HepG2 (cell line): ENCODE results near the gene ETHE1. TPM values are rescaled to one million over a fixed set of nuclear protein-coding genes. Genes with fewer than 3 reads are reported as not detected.

ENCODE experiments used
- ATAC-seq: fragments of 200-7000 bp; cut with Tn5 transposase; 3 replicates; pipeline ENCODE4 v1.9.1; 2020; ENCODE audit warnings: mild to moderate bottlenecking, moderate library complexity
- BruUV-seq: library from RNA; stranded (reverse); fragments of 400-500 nt; replicated peaks from 2 replicates; lab custom pipeline; 2021; lab: Mats Ljungman, UMichigan
- CTCF ChIA-PET: fragments of 300-600 bp; formaldehyde crosslinking; extraction: SDS; loops from one replicate; lab custom pipeline; 2021; ENCODE audit warnings: low total read pairs, inconsistent platforms, low intra/inter-chr PET ratio; lab: Yijun Ruan, JAX
- POLR2A ChIA-PET: fragments of 350-600 bp; sonication (Branson Sonifier 250); formaldehyde crosslinking; loops from one replicate; lab custom pipeline; 2020; ENCODE audit warnings: antibody characterized with exemption, inconsistent platforms; lab: Yijun Ruan, JAX
- DNase-seq: peaks from one replicate; pipeline ENCODE4 v3.0.0-alpha.2; 2015; ENCODE audit warnings: low spot score
- FAIRE-seq: peaks from 3 replicates; lab custom pipeline; 2011; peaks lifted over from hg19 to GRCh38; lab: Jason Lieb, UNC
- H2AFZ ChIP-seq: one replicate; pipeline ENCODE4 v1.6.1; 2011; ENCODE audit warnings: low read length, inconsistent platforms
- H3K27ac ChIP-seq: fragments of 300-600 bp; 3 replicates; pipeline ENCODE4 v1.8.0; 2011; ENCODE audit warnings: mixed run types, mild to moderate bottlenecking, mixed read lengths, low read length, inconsistent platforms; ENCODE audit not compliant: insufficient read depth; ENCODE audit errors: extremely low read length
- H3K27me3 ChIP-seq, 2 experiments: fragments of 200-600 bp in 1 of 2; 2 replicates in 1 of 2; 3 replicates in 1 of 2; pipeline versions ENCODE4 v1.6.0 to v1.8.0; 2011; ENCODE audit warnings: low read length in 2 of 2, mild to moderate bottlenecking in 2 of 2, moderate library complexity in 2 of 2, inconsistent platforms in 1 of 2; ENCODE audit not compliant: insufficient read depth in 2 of 2, control insufficient read depth in 1 of 2
- H3K36me3 ChIP-seq, 2 experiments: fragments of 200-600 bp in 1 of 2; replicated peaks in 1 of 2; 2 replicates in 1 of 2; 3 replicates in 1 of 2; pipeline versions ENCODE4 v1.5.1 to v1.8.0; 2011; ENCODE audit warnings: low read length in 2 of 2, inconsistent platforms in 1 of 2; ENCODE audit not compliant: insufficient read depth in 2 of 2, control insufficient read depth in 1 of 2
- H3K4me1 ChIP-seq: 2 replicates; pipeline ENCODE4 v1.5.1; 2012; ENCODE audit warnings: low read length, inconsistent platforms; ENCODE audit not compliant: insufficient read depth
- H3K4me2 ChIP-seq: 2 replicates; pipeline ENCODE4 v1.6.0; 2011; ENCODE audit warnings: low read depth, low read length, inconsistent platforms
- H3K4me3 ChIP-seq, 3 experiments: fragments of 200-600 bp in 1 of 3; sonication (generic), shearing (Covaris generic) in 1 of 3; replicated peaks in 1 of 3; 2 replicates each; pipeline ENCODE4 v1.5.1; 2011 to 2016; ENCODE audit warnings: low read length in 3 of 3, inconsistent platforms in 2 of 3, low read depth in 2 of 3, mild to moderate bottlenecking in 2 of 3, control low read depth in 1 of 3, mixed read lengths in 1 of 3; ENCODE audit not compliant: insufficient read depth in 1 of 3
- H3K79me2 ChIP-seq: one replicate; pipeline ENCODE4 v1.6.1; 2011; ENCODE audit warnings: low read length, inconsistent platforms; ENCODE audit not compliant: insufficient read depth
- H3K9ac ChIP-seq: 2 replicates; pipeline ENCODE4 v1.6.0; 2011; ENCODE audit warnings: mild to moderate bottlenecking, low read depth, low read length, inconsistent platforms; ENCODE audit not compliant: insufficient read depth
- H3K9me3 ChIP-seq: 2 replicates; pipeline ENCODE4 v1.5.1; 2012; ENCODE audit warnings: mild to moderate bottlenecking, low read length
- H4K20me1 ChIP-seq: 2 replicates; pipeline ENCODE4 v1.6.0; 2011; ENCODE audit warnings: inconsistent platforms, mild to moderate bottlenecking, low read length, moderate library complexity; ENCODE audit not compliant: insufficient read depth
- AGO2 ChIP-seq: fragments of 200-400 bp; formaldehyde crosslinking; optimal IDR thresholded peaks from 2 replicates; pipeline ENCODE3; 2017; ENCODE audit warnings: mild to moderate bottlenecking, low read depth, low read length, moderate library complexity
- HNRNPK ChIP-seq: fragments of 200-400 bp; formaldehyde crosslinking; IDR thresholded peaks from 2 replicates; pipeline ENCODE4 v1.6.1; 2018; ENCODE audit warnings: low read length, low read depth, moderate library complexity, mild to moderate bottlenecking; ENCODE audit not compliant: poor library complexity, severe bottlenecking
- HNRNPL ChIP-seq: fragments of 200-400 bp; formaldehyde crosslinking; IDR thresholded peaks from 2 replicates; pipeline ENCODE4 v1.6.1; 2017; ENCODE audit warnings: mild to moderate bottlenecking, low read depth, low read length
- MAFK ChIP-seq, 2 experiments: IDR thresholded peaks in 1 of 2; conservative IDR thresholded peaks in 1 of 2; 2 replicates each; pipeline ENCODE4 v1.6.1; 2011; ENCODE audit warnings: improper control_type of control experiment in 2 of 2, low read length in 2 of 2
- MYC ChIP-seq: sonication (generic); formaldehyde crosslinking; IDR thresholded peaks from 2 replicates; pipeline ENCODE4 v1.9.0; 2021; ENCODE audit warnings: missing genetic modification reagents, borderline replicate concordance
- PAWR ChIP-seq: sonication (generic); formaldehyde crosslinking; IDR thresholded peaks from 2 replicates; pipeline ENCODE4 v1.4.0; 2020; ENCODE audit warnings: missing genetic modification reagents, mild to moderate bottlenecking, borderline replicate concordance
- RAD21 ChIP-seq: fragments of 450-650 bp; formaldehyde crosslinking; IDR thresholded peaks from 2 replicates; pipeline ENCODE4 v1.5.0; 2020; ENCODE audit warnings: mild to moderate bottlenecking
- STAG1 ChIP-seq: sonication (generic); formaldehyde crosslinking; IDR thresholded peaks from 2 replicates; pipeline ENCODE4 v1.4.0; 2020; ENCODE audit warnings: missing genetic modification reagents
- XRCC5 ChIP-seq: fragments of 200-400 bp; formaldehyde crosslinking; optimal IDR thresholded peaks from 2 replicates; pipeline ENCODE3; 2017; ENCODE audit warnings: mild to moderate bottlenecking, low read length
- ZC3H4 ChIP-seq: sonication (generic); formaldehyde crosslinking; IDR thresholded peaks from 2 replicates; pipeline ENCODE4 v1.4.0; 2020; ENCODE audit warnings: missing genetic modification reagents, borderline replicate concordance
- ZMAT3 ChIP-seq: sonication (generic); formaldehyde crosslinking; conservative IDR thresholded peaks from 2 replicates; pipeline ENCODE4 v1.7.0; 2021; ENCODE audit warnings: missing genetic modification reagents
- ZMYM4 ChIP-seq: sonication (generic); formaldehyde crosslinking; IDR thresholded peaks from 2 replicates; pipeline ENCODE4 v1.8.1; 2023; ENCODE audit warnings: mild to moderate bottlenecking, missing genetic modification reagents
- ZNF547 ChIP-seq: sonication (generic); formaldehyde crosslinking; IDR thresholded peaks from 2 replicates; pipeline ENCODE4 v1.5.1; 2020; ENCODE audit warnings: mild to moderate bottlenecking, missing genetic modification reagents
- ZNF550 ChIP-seq: sonication (generic); formaldehyde crosslinking; IDR thresholded peaks from 2 replicates; pipeline ENCODE4 v1.4.0; 2020; ENCODE audit warnings: mild to moderate bottlenecking, missing genetic modification reagents, borderline replicate concordance
- WGBS: methylation state at CpG from one replicate; pipeline ENCODE4 v1.1.6; 2017; ENCODE audit warnings: low lambda C conversion rate; 5-methylcytosine and 5-hydroxymethylcytosine counted together
- in situ Hi-C: cut with HindIII; loops from 2 replicates; pipeline ENCODE4 v1.10.0; 2017; ENCODE audit warnings: low pct_unique_long_range_greater_than_20kb; ENCODE audit not compliant: extremely low pct_ligation_motif_present
- intact Hi-C: fragments of 100-400 bp; cut with micrococcal nuclease; formaldehyde crosslinking; loops from one replicate; pipeline ENCODE4 v1.10.0; 2022; ENCODE audit not compliant: unreplicated experiment
- polyA plus RNA-seq, 8 experiments: library from polyadenylated mRNA; depleted of rRNA in 3 of 8; stranded (reverse) in 7 of 8; unstranded in 1 of 8; fragments of >200 nt; fragmentation: Illumina TruSeq in 4 of 8; extraction: Trizol in 4 of 8; gene quantifications; 2 replicates each; pipeline versions ENCODE4 v1.2.1 to v1.2.3, GENCODE V29; 2011 to 2016; ENCODE audit warnings: low read depth in 4 of 8, missing spikeins in 1 of 8, mixed read lengths in 1 of 8; ENCODE audit not compliant: insufficient read depth in 1 of 8
- total RNA-seq, 5 experiments: library from RNA; depleted of rRNA; stranded (reverse); fragments of >200 nt; fragmentation: Illumina TruSeq; extraction: Trizol; gene quantifications; 2 replicates each; pipeline ENCODE4 v1.2.3, GENCODE V29; 2016; ENCODE audit warnings: low read depth in 1 of 5
- TF ChIP-seq, protein P1 (sequence below): sonication (generic); formaldehyde crosslinking; IDR thresholded peaks from 2 replicates; pipeline ENCODE4 v1.5.0; 2020; ENCODE audit warnings: mild to moderate bottlenecking, missing genetic modification reagents, moderate library complexity
- TF ChIP-seq, protein P2 (sequence below): sonication (generic); formaldehyde crosslinking; IDR thresholded peaks from 2 replicates; pipeline ENCODE4 v1.5.1; 2020; ENCODE audit warnings: mild to moderate bottlenecking, missing genetic modification reagents, moderate library complexity

ETHE1 gene
- total and polyA plus RNA-seq, 2 of the 13 experiments (the other 11 are each of a cell fraction or from before 2014, with no cell fraction given): 32.5 to 58.4 TPM

DNA sequence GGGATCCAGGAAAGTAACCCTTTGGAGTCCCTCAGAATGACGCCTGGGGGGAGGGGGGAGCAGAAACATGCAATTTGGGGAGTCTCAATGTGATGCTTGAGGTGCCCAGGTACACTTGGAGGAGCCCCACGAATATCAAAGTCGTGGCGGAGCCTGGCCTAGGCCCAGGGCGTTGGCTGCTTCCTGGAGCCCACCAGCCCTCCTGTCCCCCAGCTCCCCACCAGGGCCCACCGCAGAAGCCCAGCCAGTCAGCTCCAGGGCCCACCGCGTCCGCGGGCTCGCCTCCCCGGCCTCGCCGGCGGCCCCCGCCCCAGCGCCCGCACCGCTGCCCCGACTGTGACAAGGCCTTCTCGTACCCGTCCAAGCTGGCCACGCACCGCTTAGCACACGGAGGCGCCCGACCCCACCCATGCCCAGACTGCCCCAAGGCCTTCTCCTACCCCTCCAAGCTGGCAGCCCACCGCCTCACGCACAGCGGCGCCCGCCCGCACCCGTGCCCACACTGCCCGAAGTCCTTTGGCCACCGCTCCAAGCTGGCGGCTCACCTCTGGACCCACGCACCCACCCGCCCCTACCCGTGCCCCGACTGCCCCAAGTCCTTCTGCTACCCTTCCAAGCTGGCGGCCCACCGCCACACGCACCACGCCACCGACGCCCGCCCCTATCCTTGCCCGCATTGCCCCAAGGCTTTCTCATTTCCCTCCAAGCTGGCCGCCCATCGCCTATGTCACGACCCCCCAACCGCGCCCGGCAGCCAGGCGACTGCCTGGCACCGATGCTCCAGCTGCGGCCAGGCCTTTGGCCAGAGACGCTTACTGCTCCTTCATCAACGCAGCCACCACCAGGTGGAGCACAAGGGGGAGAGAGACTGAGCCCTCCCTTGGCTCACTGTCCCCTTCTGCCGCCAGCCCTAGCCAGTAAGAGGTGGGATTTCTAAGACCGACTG is 8.1 kb upstream of the ETHE1 start:
- WGBS: 94% methylated on average over 57 of the region's 62 CpGs
- H3K4me2 ChIP-seq: no peak overlapping the region
- H3K4me1 ChIP-seq: peaks cover 6% of the 10 kb centered on the region; the same call in 1 of the 2 replicates
- H2AFZ ChIP-seq: no peak overlapping the region
- peaks cover 7% of the 10 kb centered on the region; the same call in 1 of the 2 replicates for H3K9me3 ChIP-seq
- no TSS peak for BruUV-seq
- no peak overlapping the region for H3K4me3 ChIP-seq
- no peaks in the 10 kb centered on the region for H4K20me1 ChIP-seq
- DNase-seq (peak; percentile 35), FAIRE-seq (peak; percentile 23), ATAC-seq (peak; percentile 72)
- H3K36me3 ChIP-seq: peaks cover 1 to 11% of the 10 kb centered on the region in 2 experiments; a peak in 4 of 5 replicates
- H3K9ac ChIP-seq: no peak overlapping the region
- ChIA-PET CTCF (interaction anchor here (1.3 kb wide), 1 partner anchor 117 kb away, joined by 5 read pairs; no protein-coding TSS in a partner anchor), POLR2A (no interaction called here)
- intact Hi-C loops: loop anchor here (1.0 kb wide), 1 partner anchor 117 kb away; no protein-coding TSS in a partner anchor
- in situ Hi-C loops: no loop called here
- H3K27ac ChIP-seq: no peak overlapping the region
- H3K27me3 ChIP-seq: no peaks in the 10 kb centered on the region
- H3K79me2 ChIP-seq: no peaks in the 10 kb centered on the region
- no peak for TF ChIP-seq ZNF547 (CRISPR knock-in tag)
- TF ChIP-seq MAFK (conservative IDR thresholded peaks at IDR 0.05 in 1 of 2, IDR thresholded peaks at IDR 0.05 in 1 of 2; ENCODE audit: low read length in 2 of 2): no peak
- peak; percentile 46 for TF ChIP-seq STAG1 (CRISPR knock-in tag)
- 0 out of 2 replicates have a peak, but pooled peaks have one; percentile 18 for TF ChIP-seq RAD21 (CRISPR knock-in tag)
- TF ChIP-seq HNRNPK: peak; percentile 17
- TF ChIP-seq HNRNPL: 0 out of 2 replicates have a peak, but pooled peaks have one; percentile 52
- TF ChIP-seq, protein P1, sequence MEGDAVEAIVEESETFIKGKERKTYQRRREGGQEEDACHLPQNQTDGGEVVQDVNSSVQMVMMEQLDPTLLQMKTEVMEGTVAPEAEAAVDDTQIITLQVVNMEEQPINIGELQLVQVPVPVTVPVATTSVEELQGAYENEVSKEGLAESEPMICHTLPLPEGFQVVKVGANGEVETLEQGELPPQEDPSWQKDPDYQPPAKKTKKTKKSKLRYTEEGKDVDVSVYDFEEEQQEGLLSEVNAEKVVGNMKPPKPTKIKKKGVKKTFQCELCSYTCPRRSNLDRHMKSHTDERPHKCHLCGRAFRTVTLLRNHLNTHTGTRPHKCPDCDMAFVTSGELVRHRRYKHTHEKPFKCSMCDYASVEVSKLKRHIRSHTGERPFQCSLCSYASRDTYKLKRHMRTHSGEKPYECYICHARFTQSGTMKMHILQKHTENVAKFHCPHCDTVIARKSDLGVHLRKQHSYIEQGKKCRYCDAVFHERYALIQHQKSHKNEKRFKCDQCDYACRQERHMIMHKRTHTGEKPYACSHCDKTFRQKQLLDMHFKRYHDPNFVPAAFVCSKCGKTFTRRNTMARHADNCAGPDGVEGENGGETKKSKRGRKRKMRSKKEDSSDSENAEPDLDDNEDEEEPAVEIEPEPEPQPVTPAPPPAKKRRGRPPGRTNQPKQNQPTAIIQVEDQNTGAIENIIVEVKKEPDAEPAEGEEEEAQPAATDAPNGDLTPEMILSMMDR (CRISPR knock-in tag): peak; percentile 65
- TF ChIP-seq ZC3H4 (CRISPR knock-in tag): no peak
- TF ChIP-seq ZMYM4 (CRISPR knock-in tag): no peak
- no peak for TF ChIP-seq MYC (CRISPR knock-in tag)
- TF ChIP-seq, protein P2, sequence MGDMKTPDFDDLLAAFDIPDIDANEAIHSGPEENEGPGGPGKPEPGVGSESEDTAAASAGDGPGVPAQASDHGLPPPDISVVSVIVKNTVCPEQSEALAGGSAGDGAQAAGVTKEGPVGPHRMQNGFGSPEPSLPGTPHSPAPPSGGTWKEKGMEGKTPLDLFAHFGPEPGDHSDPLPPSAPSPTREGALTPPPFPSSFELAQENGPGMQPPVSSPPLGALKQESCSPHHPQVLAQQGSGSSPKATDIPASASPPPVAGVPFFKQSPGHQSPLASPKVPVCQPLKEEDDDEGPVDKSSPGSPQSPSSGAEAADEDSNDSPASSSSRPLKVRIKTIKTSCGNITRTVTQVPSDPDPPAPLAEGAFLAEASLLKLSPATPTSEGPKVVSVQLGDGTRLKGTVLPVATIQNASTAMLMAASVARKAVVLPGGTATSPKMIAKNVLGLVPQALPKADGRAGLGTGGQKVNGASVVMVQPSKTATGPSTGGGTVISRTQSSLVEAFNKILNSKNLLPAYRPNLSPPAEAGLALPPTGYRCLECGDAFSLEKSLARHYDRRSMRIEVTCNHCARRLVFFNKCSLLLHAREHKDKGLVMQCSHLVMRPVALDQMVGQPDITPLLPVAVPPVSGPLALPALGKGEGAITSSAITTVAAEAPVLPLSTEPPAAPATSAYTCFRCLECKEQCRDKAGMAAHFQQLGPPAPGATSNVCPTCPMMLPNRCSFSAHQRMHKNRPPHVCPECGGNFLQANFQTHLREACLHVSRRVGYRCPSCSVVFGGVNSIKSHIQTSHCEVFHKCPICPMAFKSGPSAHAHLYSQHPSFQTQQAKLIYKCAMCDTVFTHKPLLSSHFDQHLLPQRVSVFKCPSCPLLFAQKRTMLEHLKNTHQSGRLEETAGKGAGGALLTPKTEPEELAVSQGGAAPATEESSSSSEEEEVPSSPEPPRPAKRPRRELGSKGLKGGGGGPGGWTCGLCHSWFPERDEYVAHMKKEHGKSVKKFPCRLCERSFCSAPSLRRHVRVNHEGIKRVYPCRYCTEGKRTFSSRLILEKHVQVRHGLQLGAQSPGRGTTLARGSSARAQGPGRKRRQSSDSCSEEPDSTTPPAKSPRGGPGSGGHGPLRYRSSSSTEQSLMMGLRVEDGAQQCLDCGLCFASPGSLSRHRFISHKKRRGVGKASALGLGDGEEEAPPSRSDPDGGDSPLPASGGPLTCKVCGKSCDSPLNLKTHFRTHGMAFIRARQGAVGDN (CRISPR knock-in tag): 0 out of 2 replicates have a peak, but pooled peaks have one; percentile 11
- TF ChIP-seq XRCC5: peak; percentile 32
- TF ChIP-seq ZNF550 (CRISPR knock-in tag): no peak
- peak; percentile 48 for TF ChIP-seq AGO2
- no peak for TF ChIP-seq ZMAT3 (CRISPR knock-in tag)
- TF ChIP-seq PAWR: no peak
